Activated CD8-positive, alpha-beta memory T cell treated with anti-CD3 and anti-CD28 coated beads for 36 hours (primary cell): Measurements from ENCODE around the gene LIN7B. TPM values are rescaled to one million over a fixed set of nuclear protein-coding genes. Genes with fewer than 3 reads are reported as not detected.
"Not testable (repeated sequence)": the region's sequence is repeated elsewhere in the genome, so short reads cannot be mapped to it uniquely, and the experiment has no call there.

Experiments
- CTCF ChIA-PET: fragments of 350-600 bp; sonication (Branson Sonifier 250); formaldehyde crosslinking; loops from one replicate; lab custom pipeline; 2021; ENCODE audit warnings: antibody characterized with exemption; lab: Charles Lee
- POLR2A ChIA-PET: fragments of 350-600 bp; sonication (Branson Sonifier 250); formaldehyde crosslinking; loops from one replicate; lab custom pipeline; 2021; ENCODE audit warnings: antibody characterized with exemption; lab: Charles Lee
- total RNA-seq, 2 experiments: library from RNA; stranded (reverse); gene quantifications; one replicate each; pipeline ENCODE4 v1.2.3, GENCODE V29; 2021

LIN7B gene
- total RNA-seq, 2 experiments from 2014 or later, result 4.7 to 4.9 TPM

GRCh38 chr19:49111218-49111998, 2.8 kb upstream of the LIN7B start:
- POLR2A ChIA-PET, result interaction anchor here (0.8 kb wide), 1 partner anchor 37 kb away, joined by 3 read pairs; no protein-coding TSS in a partner anchor
- CTCF ChIA-PET, result no interaction called here

DNA sequence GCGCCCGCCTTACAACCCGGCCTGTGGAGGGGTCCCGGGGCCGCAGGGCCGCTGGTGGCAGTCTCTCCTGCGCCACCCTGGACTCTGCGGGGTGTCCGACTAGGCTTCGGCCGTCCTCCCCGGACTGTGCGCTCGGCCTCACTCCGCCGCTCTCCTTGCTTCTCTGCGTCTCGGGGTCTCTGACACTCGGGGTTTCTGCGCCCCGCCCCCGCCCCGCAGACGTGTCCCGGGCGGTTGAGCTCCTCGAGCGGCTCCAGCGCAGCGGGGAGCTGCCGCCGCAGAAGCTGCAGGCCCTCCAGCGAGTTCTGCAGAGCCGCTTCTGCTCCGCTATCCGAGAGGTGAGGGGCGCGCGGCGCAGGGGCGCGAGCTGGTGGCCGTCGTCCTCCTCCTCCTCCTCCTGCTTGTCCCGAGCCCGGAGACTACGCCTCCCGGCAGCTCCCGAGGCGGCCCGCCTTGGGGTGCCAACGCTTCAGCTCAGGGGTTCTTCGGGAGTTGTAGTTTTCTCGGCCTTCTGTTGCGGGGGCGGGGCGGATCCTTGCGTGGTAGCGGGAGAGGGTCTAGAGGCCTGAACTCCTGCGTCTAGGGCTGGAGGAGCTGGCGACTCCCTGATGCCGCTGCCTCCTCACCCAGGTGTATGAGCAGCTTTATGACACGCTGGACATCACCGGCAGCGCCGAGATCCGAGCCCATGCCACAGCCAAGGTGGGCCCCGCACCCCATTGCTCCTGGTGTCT, 627 bp downstream of the LIN7B start:
- ChIA-PET CTCF (interaction anchor here (0.6 to 2.3 kb wide), 14 partner anchors 9 to 469 kb away, joined by 3 to 17 read pairs (median 4); partner anchors contain the start of gene CA11), POLR2A (interaction anchor here (1.0 to 1.2 kb wide), 2 partner anchors 12 to 13 kb away, joined by 4 to 5 read pairs; no protein-coding TSS in a partner anchor)

GRCh38 chr19:49116544-49116943, 2.4 kb downstream of the LIN7B start:
- POLR2A ChIA-PET, result no interaction called here
- CTCF ChIA-PET, result interaction anchor here (0.7 to 1.6 kb wide), 2 partner anchors 10 to 153 kb away, joined by 3 to 4 read pairs; no protein-coding TSS in a partner anchor

DNA sequence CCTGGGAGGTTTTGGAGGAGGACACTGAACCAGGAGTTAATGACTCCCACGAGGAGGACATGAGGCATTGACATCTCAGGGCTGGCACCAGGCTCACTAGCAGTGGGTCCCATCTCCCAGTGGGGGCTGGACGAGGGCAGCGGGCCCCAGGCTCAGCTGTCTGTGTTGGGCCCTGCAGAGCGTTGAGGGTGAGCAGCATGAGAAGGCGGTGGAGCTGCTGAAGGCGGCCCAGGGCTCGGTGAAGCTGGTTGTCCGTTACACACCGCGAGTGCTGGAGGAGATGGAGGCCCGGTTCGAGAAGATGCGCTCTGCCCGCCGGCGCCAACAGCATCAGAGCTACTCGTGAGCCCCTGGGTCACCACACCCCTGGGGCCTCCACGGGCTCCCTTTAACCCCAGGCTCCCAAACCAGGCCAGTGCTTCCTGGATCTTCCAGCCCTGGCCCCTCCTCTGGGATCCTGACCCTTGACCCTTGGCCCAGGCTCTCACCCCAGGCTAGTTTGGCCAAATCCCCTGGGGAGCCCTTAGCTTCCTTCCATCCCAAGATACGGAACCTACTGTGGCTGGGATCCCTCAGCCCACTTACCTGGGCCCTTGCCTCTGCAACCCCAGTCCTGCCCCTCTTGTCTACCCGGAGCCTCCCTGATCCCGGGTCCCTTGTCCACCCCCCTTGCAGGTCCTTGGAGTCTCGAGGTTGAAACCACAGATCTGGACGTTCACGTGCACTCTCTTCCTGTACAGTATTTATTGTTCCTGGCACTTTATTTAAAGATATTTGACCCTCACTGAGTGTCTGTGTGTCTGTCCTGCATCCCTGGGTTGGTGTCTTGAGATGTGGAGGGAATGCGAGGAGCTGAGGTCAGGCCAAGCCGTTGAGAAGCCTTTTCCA, 3.8 kb downstream of the LIN7B start:
- POLR2A ChIA-PET, result no interaction called here
- CTCF ChIA-PET, result interaction anchor here (0.6 to 2.0 kb wide), 6 partner anchors 10 to 182 kb away, joined by 3 to 7 read pairs (median 4); no protein-coding TSS in a partner anchor

DNA sequence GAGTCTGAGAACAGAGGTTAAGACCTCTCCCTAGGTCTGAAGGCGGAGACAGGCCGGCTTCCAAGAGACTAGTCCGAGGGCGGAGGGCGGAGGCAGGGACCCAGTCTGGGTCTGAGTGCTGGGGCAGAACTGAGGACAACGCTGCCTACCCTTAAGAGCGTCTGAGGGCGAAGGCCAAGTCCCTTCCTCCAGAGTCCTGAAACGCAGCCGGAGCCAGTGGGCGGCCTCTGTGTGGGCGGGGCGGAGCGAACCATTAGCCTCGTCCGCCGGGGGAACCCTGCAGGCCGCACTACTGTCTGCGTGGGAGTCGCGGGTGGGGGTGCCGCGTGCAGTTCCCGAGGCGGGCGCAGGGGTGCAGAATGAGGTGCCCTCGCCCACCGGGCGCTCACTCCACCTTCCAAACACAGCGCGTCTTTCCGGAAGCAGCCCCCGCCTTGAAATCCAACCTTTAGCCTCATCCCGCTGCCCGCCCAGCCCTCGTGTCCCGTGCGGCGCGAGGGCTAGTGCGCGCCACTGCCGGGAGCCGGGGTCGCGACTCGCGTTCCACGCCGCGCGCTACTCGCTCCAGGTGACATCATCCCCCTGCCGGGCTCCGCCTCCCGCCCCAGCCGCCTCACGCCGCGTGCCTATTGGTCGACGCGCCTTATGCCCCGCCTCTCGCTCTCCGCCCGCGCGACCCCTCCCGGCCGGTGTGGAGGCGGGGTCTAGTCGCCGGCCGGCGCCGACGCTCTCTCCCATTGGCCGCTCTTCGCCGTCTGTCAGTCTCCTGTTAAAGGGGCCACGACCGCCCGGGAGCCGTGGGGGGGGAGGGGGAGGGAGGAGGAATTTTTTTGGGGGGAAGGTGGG, 4.6 kb downstream of the LIN7B start, which contains the start of gene C19orf73:
C19orf73 (minus strand) TSS at position 579 of the 846 bp plus-strand sequence; CDS start at position 458, 121 bp downstream.
- POLR2A ChIA-PET, result interaction anchor here (1.3 kb wide), 1 partner anchor 9 kb away, joined by 3 read pairs; no protein-coding TSS in a partner anchor

GRCh38 chr19:49119411-49120324, 5.5 kb downstream of the LIN7B start, which contains the start of gene PPFIA3:
PPFIA3 (plus strand) TSS chr19:49119544; CDS start chr19:49127874, 8,330 bp downstream.
- ChIA-PET POLR2A (interaction anchor here (0.5 to 1.3 kb wide), 5 partner anchors 8 to 1216 kb away, joined by 3 to 5 read pairs (median 3); no protein-coding TSS in a partner anchor), CTCF (interaction anchor here (1.2 to 2.0 kb wide), 6 partner anchors 8 to 127 kb away, joined by 3 to 7 read pairs (median 5); no protein-coding TSS in a partner anchor)

More for the DNA sequence above, 4.6 kb downstream of the LIN7B start, which contains the start of gene C19orf73:
- CTCF ChIA-PET, result interaction anchor here (0.6 to 2.0 kb wide), 7 partner anchors 9 to 181 kb away, joined by 3 to 7 read pairs (median 5); no protein-coding TSS in a partner anchor

DNA sequence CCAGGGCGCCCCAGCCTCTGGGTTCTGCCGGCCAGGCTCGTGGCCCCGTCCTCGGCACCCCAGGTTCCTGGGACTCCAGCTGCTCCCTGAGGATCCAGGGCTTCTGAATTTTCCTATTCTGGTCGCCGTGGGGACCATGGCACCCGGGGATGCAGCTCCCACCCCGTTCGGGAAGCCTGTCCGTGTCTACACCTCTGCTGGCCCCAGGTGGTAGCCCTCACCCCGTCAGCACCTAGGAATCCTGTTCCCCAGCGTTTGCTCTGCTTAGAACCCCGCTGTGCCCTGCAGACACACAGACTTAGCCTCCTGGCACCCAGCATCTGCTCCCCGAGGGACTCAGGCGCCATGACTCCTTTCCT, 6.1 kb downstream of the LIN7B start:
- CTCF ChIA-PET, result interaction anchor here (1.2 to 2.0 kb wide), 6 partner anchors 8 to 128 kb away, joined by 3 to 7 read pairs (median 5); no protein-coding TSS in a partner anchor
- POLR2A ChIA-PET, result interaction anchor here (0.5 to 1.3 kb wide), 4 partner anchors 8 to 1215 kb away, joined by 3 to 5 read pairs (median 4); no protein-coding TSS in a partner anchor

- CTCF ChIA-PET, result interaction anchor here (1.0 to 1.8 kb wide), 3 partner anchors 9 to 129 kb away, joined by 3 to 6 read pairs (median 3); no protein-coding TSS in a partner anchor
- POLR2A ChIA-PET, result no interaction called here
Measured at GRCh38 chr19:49120868-49121267, 6.7 kb downstream of the LIN7B start.

GRCh38 chr19:49121841-49122240, 7.7 kb downstream of the LIN7B start:
- POLR2A ChIA-PET, CTCF ChIA-PET: not testable (repeated sequence)

DNA sequence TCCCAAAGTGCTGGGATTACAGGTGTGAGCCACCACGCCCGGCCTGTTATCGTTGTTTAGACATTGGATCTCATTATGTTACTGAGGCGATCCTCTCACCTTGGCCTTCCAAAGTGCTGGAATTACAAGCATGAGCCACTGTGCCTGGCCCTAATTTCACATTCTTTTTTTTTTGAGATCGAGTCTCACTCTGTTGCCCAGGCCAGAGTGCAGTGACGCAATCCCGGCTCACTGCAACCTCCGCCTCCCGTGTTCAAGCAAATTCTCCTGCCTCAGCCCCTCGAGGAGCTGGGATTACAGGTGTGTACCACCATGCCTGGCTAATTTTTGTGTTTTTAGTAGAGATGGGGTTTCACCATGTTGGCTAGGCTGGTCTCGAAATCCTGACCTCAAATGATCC, 9.1 kb downstream of the LIN7B start:
- POLR2A ChIA-PET, result interaction anchor here (0.6 kb wide), 1 partner anchor 142 kb away, joined by 5 read pairs; no protein-coding TSS in a partner anchor
- CTCF ChIA-PET, result not testable (repeated sequence)

- POLR2A ChIA-PET, result no interaction called here
- CTCF ChIA-PET, result interaction anchor here (1.2 to 1.4 kb wide), 2 partner anchors 11 to 27 kb away, joined by 3 to 10 read pairs; partner anchors contain the start of gene LIN7B
Measured at GRCh38 chr19:49125025-49125731, 11.0 kb downstream of the LIN7B start.

DNA sequence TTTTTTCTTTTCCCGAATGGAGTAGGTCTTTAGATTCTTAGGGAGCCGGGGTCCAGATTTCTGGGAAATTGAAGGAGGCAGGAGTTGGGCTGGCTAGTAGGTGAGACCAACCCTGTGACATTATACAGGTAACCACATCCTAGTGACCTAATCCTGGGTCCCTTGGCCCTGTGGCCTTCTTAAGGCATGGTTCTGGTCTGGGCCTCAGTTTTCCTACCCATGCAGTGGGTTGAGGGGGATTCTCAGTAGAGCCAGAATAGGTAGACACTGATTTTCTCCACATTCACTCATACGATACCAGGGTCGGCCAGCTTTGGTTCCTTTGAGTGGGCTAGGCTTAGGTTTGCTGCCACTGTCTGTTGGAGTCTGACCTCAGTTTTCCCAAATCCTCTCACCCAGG, 12.4 kb downstream of the LIN7B start:
- ChIA-PET POLR2A (interaction anchor here (0.8 to 1.1 kb wide), 2 partner anchors 12 to 22 kb away, joined by 4 to 8 read pairs; partner anchors contain the start of gene LIN7B), CTCF (interaction anchor here (0.6 to 2.4 kb wide), 4 partner anchors 12 to 183 kb away, joined by 3 to 11 read pairs (median 8); partner anchors contain the start of gene LIN7B)

- ChIA-PET POLR2A (interaction anchor here (1.1 kb wide), 1 partner anchor 13 kb away, joined by 4 read pairs; the partner anchor contains the start of gene LIN7B), CTCF (interaction anchor here (0.6 to 2.4 kb wide), 7 partner anchors 8 to 184 kb away, joined by 3 to 11 read pairs (median 5); partner anchors contain the start of genes C19orf73, LIN7B and PPFIA3)
Measured at GRCh38 chr19:49127225-49127624, 13.1 kb downstream of the LIN7B start.

- ChIA-PET CTCF (interaction anchor here (1.0 to 2.8 kb wide), 7 partner anchors 9 to 71 kb away, joined by 3 to 11 read pairs (median 5); partner anchors contain the start of genes C19orf73, LIN7B and PPFIA3), POLR2A (interaction anchor here (0.6 to 1.0 kb wide), 2 partner anchors 8 to 13 kb away, joined by 3 to 5 read pairs; partner anchors contain the start of gene PPFIA3)
Measured at GRCh38 chr19:49127674-49128544, 13.7 kb downstream of the LIN7B start.
